IPS-15b (cell line): ENCODE results near the gene TBC1D22A.
"Not testable (repeated sequence)": the region's sequence is repeated elsewhere in the genome, so short reads cannot be mapped to it uniquely, and the experiment has no call there.

Source experiments
- H3K27me3 ChIP-seq: one replicate; pipeline ENCODE4 v1.6.1; 2013; ENCODE audit warnings: low read length; ENCODE audit not compliant: control insufficient read depth, insufficient read depth
- H3K36me3 ChIP-seq: one replicate; pipeline ENCODE4 v1.6.1; 2013; ENCODE audit warnings: low read length; ENCODE audit not compliant: control insufficient read depth, insufficient read depth
- H3K4me1 ChIP-seq: one replicate; pipeline ENCODE4 v1.6.1; 2013; ENCODE audit warnings: mild to moderate bottlenecking, low read length; ENCODE audit not compliant: control insufficient read depth, insufficient read depth
- H3K4me3 ChIP-seq: one replicate; pipeline ENCODE4 v1.5.1; 2013; ENCODE audit warnings: low read depth, low read length
- H3K9ac ChIP-seq: one replicate; pipeline ENCODE4 v1.6.1; 2013; ENCODE audit warnings: low read depth, mild to moderate bottlenecking, low read length
- H3K9me3 ChIP-seq: one replicate; pipeline ENCODE4 v1.6.1; 2013; ENCODE audit warnings: mild to moderate bottlenecking, low read length; ENCODE audit not compliant: control insufficient read depth, insufficient read depth

TBC1D22A gene

DNA sequence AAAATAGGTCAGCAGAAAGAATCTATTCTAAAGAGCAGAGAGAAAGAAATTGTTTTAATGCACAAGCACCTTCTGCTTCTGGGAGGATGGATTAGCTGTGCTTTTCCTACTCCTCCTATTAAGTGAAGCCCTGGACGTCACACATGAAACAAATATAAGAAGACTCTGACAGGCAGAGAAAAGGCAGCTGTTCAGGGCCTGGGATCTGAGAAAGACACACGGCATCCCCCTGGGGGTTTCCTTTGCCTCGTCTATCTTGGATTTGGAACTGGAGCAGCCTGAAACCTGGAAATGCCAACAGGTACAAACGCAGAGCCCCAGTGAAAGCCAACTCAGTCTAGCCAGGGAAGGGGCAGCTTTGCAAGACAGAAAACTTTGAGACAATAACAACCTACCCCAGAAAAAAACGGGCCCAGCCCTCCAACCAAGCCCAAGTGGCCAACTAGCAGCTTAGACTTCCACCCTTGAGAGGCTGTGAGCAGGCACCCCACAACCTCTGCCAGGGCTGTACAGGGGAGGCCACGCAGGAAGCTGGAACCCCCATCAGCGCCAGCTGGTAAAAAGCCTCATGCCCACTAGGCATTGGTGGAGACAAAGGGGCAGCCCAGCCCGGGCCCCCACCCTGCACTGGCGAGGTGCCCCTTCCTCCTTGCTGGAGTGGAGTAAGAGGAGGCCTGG lies 31.7 kb upstream of the TBC1D22A start:
- no peaks in the 10 kb centered on the region for H3K9me3 ChIP-seq
- no peak overlapping the region for H3K9ac ChIP-seq
- H3K27me3 ChIP-seq: no peaks in the 10 kb centered on the region
- H3K4me1 ChIP-seq: peaks cover 5% of the 10 kb centered on the region
- H3K4me3 ChIP-seq: no peak overlapping the region
- H3K36me3 ChIP-seq: no peaks in the 10 kb centered on the region

DNA sequence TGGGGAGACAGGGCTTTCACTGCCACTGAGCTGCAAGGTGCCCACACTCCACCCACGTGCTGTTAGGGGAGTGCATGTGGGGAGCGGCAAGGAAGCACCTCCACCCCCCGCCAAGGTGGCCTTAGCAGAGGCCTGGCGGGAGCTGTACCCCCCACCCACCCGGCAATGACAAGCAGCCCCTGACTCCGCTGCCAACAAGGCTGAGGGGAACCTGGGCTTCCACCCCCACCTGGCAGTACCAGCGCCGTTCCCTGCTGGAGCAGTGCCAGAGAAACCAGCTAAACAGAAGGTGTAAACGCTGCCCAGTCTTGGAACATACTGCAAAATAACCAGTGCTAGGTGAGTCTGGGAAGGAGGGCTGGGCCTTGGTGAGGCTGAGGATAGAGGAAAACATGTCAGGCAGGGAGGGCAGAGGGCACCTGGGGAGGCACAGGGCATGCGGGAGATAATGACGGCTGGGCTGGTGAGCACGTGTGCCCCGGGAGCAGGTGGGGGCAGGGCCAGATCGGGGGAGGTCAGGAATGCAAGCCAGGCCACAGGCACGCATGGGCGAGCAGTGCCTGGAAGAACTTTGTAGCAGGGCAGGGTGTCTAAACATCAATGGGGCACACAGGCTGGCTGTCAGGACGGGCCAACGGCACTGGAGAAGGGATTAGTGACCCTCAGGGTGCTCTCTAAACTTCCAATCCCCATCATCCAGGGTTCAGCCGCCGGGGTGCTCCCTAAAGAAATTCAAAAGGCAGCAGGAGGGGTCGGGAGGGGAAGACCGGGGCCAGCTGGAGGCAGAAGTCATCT lies 31.0 kb upstream of the TBC1D22A start:
- no peaks in the 10 kb centered on the region for H3K27me3 ChIP-seq
- H3K4me1 ChIP-seq: peaks cover 6% of the 10 kb centered on the region
- no peak overlapping the region for H3K4me3 ChIP-seq
- no peak overlapping the region for H3K9ac ChIP-seq
- no peaks in the 10 kb centered on the region for H3K36me3 ChIP-seq
- H3K9me3 ChIP-seq: no peaks in the 10 kb centered on the region

DNA sequence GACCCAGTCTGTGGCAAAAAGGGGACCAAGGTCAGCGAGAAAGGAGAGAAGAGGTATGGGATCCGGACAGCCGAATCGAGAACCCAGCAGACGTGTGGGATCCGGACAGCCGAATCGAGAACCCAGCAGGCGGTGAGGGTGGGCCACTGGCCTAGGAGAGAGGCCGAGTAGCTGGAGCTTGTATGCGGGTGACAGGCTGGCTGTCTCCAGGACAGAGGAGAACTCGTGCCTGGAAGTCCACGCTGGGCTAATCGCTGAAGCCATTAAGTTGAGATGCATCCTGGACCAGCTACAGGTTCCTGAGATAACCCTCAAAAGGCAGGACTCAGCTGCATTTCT lies 30.4 kb upstream of the TBC1D22A start:
- Histone ChIP-seq H3K9me3 (no peaks in the 10 kb centered on the region), H3K36me3 (no peaks in the 10 kb centered on the region), H3K4me1 (peaks cover 8% of the 10 kb centered on the region), H3K4me3 (no peak overlapping the region), H3K27me3 (no peaks in the 10 kb centered on the region), H3K9ac (no peak overlapping the region)

DNA sequence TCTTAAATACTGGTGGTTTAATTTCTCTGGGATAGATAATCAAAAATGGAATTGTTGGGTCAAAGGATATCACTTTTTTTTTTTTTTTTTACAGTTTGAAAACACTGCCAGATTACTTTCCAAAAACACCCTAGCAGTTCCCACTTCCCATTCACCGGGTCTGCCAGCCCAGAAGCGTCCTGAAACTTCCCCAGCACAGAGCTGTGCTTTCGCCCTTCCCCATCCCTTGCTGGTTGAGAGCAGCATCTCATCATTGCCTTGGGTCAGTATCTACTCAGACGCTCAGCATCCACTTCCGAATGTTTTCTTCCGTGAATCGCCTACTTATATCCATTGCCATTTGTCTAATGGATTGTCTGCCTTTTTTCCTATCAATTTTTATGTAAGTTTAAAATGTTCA lies 29.9 kb upstream of the TBC1D22A start:
- Histone ChIP-seq H3K36me3 (no peaks in the 10 kb centered on the region), H3K27me3 (no peaks in the 10 kb centered on the region), H3K4me1 (peaks cover 8% of the 10 kb centered on the region), H3K9me3 (no peaks in the 10 kb centered on the region), H3K4me3 (no peak overlapping the region), H3K9ac (no peak overlapping the region)

DNA sequence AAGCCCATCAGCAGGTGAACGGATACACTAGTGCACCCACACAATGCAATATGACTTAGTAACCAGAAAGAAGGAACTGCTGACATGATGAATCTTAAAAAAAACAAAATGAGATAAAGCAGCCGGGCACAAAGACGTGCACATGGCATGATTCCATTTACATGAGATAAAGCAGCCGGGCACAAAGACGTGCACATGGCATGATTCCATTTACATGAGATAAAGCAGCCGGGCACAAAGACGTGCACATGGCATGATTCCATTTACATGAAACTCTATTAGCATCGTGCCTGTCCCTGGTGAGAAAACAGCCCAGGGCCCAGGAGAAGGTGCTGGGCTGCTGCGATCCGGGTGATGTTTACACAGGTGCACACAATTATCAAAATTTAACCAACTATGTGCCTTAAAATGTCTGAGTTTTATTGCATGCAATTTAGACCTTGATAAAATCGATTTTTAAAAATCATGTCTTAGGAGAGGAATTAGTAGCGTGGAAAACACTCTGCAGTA lies 28.2 kb upstream of the TBC1D22A start:
- H3K27me3 ChIP-seq, H3K4me1 ChIP-seq, H3K36me3 ChIP-seq, H3K4me3 ChIP-seq, H3K9me3 ChIP-seq, H3K9ac ChIP-seq: not testable (repeated sequence)

DNA sequence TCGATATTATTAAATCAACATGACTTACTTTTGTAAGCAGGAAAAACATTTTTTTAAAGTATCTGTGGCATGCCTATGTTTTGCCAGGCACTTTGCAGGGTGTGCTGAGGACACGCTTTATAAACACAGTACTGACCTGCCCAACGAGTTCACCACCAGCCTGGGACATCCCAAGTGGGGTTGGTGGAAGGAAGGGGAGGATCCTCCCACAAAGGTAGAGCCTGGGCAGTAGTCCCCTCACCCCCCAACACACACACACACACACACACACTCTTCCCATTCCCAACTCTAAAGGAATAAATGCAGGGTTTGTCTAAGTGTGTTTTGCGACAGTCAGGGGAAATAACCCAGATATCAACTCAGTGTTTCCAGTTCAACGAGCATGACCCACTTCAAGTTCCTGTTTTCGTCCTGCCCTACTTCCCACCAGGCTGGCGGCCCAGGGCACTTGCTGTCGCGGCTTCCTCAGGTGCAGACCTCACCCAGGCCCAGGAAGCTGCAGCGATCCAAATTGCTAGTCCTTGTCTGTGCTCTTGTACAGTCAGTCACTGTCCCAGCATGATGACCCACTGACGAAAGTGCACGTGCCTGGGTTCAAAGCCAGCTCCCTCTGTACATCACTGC lies 27.5 kb upstream of the TBC1D22A start:
- Histone ChIP-seq H3K27me3 (no peaks in the 10 kb centered on the region), H3K9me3 (no peaks in the 10 kb centered on the region), H3K36me3 (no peaks in the 10 kb centered on the region), H3K4me3 (no peak overlapping the region), H3K4me1 (peaks cover 8% of the 10 kb centered on the region), H3K9ac (no peak overlapping the region)

DNA sequence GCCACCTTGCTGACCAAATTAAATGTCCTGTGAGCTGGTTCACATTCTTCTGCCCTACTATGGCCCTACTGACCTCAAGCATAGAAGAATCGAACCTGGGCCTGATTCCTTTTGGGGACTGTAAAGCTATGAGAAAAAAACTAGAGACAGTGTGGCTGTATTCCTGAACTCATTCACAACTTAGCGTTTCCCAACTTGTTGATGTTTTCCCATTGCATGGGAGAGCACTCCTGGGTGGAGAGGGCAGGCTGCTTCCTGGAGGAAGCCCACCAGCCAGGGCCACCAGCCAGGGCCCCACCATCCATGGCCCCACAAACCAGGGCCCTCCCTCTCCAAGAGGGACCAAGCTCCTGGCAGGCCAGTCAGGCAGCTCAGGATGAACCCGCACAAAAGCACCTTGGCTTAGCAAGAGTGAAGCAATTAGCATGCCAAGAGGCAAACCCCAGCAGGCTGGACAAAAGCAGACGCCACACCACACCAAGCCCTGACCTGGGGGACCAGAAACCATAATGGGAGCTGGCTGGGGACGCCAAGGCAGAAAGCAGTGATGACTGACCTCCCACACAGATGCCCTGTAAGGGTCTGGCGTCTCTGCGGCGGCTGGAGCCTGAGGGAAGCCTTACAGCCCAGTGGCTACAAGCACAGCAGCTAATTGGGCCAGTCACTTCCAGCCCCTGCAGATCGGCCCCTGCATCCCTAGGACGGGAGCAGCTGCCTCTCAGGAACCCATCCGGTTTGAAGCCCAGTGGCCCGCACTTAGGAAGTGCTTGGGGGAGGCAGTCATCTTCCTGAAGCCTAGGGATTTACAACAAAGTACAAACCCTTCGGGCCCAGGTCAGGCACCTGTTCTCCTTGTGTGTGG lies 26.5 kb upstream of the TBC1D22A start:
- Histone ChIP-seq H3K9me3 (no peaks in the 10 kb centered on the region), H3K4me3 (peak overlapping the region; percentile 1), H3K27me3 (no peaks in the 10 kb centered on the region), H3K9ac (no peak overlapping the region), H3K4me1 (peaks cover 8% of the 10 kb centered on the region), H3K36me3 (no peaks in the 10 kb centered on the region)

DNA sequence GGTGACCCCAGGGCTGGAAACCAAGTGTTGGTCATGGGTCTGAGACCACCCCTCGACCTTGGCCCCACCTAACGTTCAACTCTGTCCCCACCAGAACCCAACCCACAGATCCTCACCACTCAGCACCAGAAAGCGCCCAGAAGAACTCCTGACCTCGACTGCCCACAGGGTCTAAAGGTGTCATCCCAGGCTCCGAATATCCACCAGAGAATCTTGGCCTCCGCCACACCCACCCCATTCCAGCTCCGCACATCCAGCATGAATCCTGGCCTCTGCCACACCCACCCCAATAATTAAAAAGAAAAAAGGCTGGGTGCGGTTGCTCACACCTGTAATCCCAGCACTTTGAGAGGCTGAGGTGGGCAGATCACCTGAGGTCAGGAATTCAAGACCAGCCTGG lies 25.7 kb upstream of the TBC1D22A start:
- H3K36me3 ChIP-seq: no peaks in the 10 kb centered on the region
- no peaks in the 10 kb centered on the region for H3K9me3 ChIP-seq
- no peak overlapping the region for H3K9ac ChIP-seq
- peaks cover 8% of the 10 kb centered on the region for H3K4me1 ChIP-seq
- no peaks in the 10 kb centered on the region for H3K27me3 ChIP-seq
- peak overlapping the region; percentile 1 for H3K4me3 ChIP-seq

DNA sequence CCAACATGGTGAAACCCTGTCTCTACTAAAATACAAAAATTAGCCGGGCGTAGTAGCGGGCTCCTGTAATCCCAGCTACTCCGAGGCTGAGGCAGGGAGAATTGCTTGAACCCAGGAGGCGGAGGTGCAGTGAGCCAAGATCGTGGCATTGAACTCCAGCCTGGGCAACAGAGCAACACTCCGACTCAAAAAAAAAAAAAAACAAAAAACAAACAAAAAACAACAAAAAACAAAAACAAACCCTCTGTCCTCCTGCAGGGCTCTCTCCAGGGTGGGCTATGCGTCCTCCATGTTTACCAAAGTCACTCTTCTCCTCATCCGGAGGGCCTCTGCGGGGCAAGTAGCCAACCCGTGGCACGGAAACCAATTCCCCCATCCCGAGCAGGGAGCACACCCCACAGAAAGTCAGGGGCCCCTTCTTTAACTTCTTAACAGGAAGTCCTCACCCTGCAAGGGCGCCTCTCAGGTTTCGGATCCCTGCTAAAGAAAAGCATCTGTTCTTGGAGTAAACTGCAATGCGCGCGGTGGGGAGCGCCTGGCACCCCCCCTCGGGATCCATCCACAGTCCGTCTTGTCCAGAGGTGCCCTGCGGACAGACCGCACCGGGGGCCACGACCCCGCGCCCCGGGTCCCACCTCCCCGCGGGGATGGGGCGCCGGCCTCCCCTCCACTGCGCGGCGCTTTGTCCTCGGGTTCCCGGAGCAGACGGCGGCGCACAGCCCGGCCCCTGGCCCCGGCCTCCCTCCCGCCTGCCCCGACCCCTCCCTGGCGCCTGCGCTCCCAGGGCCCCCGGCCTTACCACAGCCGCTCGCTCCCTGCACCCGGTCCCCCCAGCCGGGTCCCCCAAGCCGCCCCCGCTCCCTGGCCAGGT lies 25.1 kb upstream of the TBC1D22A start:
- Histone ChIP-seq H3K9me3 (no peaks in the 10 kb centered on the region), H3K4me3 (peak overlapping the region; percentile 53), H3K9ac (peak overlapping the region; percentile 4), H3K4me1 (peaks cover 6% of the 10 kb centered on the region), H3K36me3 (no peaks in the 10 kb centered on the region), H3K27me3 (no peaks in the 10 kb centered on the region)

DNA sequence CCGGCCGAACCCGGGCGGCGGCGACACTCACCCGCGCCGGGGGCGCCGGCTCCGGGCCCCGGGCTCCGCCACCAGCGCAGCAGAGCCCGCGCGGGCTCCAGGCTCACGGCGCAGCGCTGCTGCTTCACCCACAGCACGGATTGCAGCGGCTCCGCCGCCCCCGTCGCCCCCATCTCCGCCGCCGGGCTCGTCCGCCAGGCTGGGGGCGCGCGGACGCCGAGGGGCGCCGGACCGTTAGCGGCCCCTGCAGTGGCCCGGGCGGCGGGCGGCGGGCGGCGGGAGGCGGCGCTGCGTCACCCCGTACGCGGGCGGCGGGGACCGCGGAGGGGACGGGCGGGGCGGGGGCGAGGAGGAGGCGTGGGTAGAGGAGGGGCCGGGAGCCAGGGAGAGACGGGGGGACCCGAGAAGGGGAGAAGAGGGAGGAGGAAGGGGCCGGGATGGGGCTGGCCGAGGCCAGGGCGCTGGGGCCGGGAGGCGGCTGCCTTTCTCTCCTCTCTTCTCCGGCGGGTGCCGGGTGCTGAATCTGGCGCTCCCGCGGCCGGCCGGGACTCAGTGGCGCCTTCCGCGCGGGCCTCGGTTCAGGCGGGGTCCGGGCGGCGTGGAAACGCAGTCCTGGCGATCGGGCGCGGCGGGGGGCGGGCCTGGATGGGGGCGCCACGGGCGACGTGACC lies 24.3 kb upstream of the TBC1D22A start, which contains the start of gene CERK:
CERK (minus strand) TSS at position 277 of the 671 bp plus-strand sequence; CDS start at position 173, 104 bp downstream.
- peak within 1 kb of the TSS; percentile 53 for H3K4me3 ChIP-seq
- no peaks in the 10 kb centered on the region for H3K9me3 ChIP-seq
- peaks cover 6% of the 10 kb centered on the region for H3K4me1 ChIP-seq
- H3K36me3 ChIP-seq: no peaks in the 10 kb centered on the region
- no peaks in the 10 kb centered on the region for H3K27me3 ChIP-seq
- H3K9ac ChIP-seq: peak within 1 kb of the TSS; percentile 24
